HG03064 (cell line): Measurements from ENCODE around the gene CCNY.
"Not testable (repeated sequence)": the region's sequence is repeated elsewhere in the genome, so short reads cannot be mapped to it uniquely, and the experiment has no call there.

Experiments used
- ATAC-seq: cut with Tn5 transposase; IDR thresholded peaks from one replicate; pipeline ENCODE4 v1.9.1; 2021; ENCODE audit warnings: low read depth; ENCODE audit not compliant: unreplicated experiment

CCNY gene

GRCh38 chr10:35400595-35401268 lies 64.4 kb downstream of the CCNY start:
- no peak for ATAC-seq

GRCh38 chr10:35403491-35403890 lies 67.2 kb downstream of the CCNY start:
- ATAC-seq: not testable (repeated sequence)

GRCh38 chr10:35404077-35404476 lies 67.8 kb downstream of the CCNY start:
- not testable (repeated sequence) for ATAC-seq

- not testable (repeated sequence) for ATAC-seq
Measured at GRCh38 chr10:35406003-35406630, 69.8 kb downstream of the CCNY start.

GRCh38 chr10:35407696-35408095 lies 71.4 kb downstream of the CCNY start:
- not testable (repeated sequence) for ATAC-seq

GRCh38 chr10:35409094-35409582 lies 72.8 kb downstream of the CCNY start:
- no peak for ATAC-seq

GRCh38 chr10:35409808-35410207 lies 73.5 kb downstream of the CCNY start:
- no peak for ATAC-seq

GRCh38 chr10:35412003-35412723 lies 75.9 kb downstream of the CCNY start:
- ATAC-seq: no peak

GRCh38 chr10:35412900-35413491 lies 76.7 kb downstream of the CCNY start:
- no peak for ATAC-seq

- no peak for ATAC-seq
Measured at GRCh38 chr10:35413985-35414861, 77.9 kb downstream of the CCNY start.

- no peak for ATAC-seq
Measured at GRCh38 chr10:35415505-35415904, 79.2 kb downstream of the CCNY start.

- no peak for ATAC-seq
Measured at GRCh38 chr10:35416619-35417312, 80.5 kb downstream of the CCNY start.

- ATAC-seq: no peak
Measured at GRCh38 chr10:35417313-35417625, 81.0 kb downstream of the CCNY start.

- ATAC-seq: no peak
Measured at GRCh38 chr10:35417795-35418194, 81.5 kb downstream of the CCNY start.

GRCh38 chr10:35418580-35418979 lies 82.3 kb downstream of the CCNY start:
- not testable (repeated sequence) for ATAC-seq

GRCh38 chr10:35420044-35420443 lies 83.7 kb downstream of the CCNY start:
- no peak for ATAC-seq

GRCh38 chr10:35420827-35421552 lies 84.7 kb downstream of the CCNY start:
- ATAC-seq: no peak

- ATAC-seq: no peak
Measured at GRCh38 chr10:35421553-35422178, 85.4 kb downstream of the CCNY start.

GRCh38 chr10:35422228-35422627 lies 85.9 kb downstream of the CCNY start:
- no peak for ATAC-seq
